Body of pancreas (tissue), 4 donors: ENCODE data around the gene KDM4B.

Source experiments
- POLR2A ChIP-seq, 3 donors: fragments of 450-650 bp; IDR thresholded peaks; one replicate each; pipeline ENCODE4 v1.6.1; 2016; ENCODE audit warnings: antibody characterized with exemption in 3 of 3, mild to moderate bottlenecking in 2 of 3
- TF ChIP-seq, protein P1 (sequence below), 7 experiments: fragments of 450-650 bp in 4 of 7; fragments of 200-600 bp in 3 of 7; sonication (generic) in 3 of 7; IDR thresholded peaks; one replicate each; pipeline ENCODE4 v1.5.1; 2016 to 2019; ENCODE audit warnings: antibody characterized with exemption in 7 of 7

DNA sequence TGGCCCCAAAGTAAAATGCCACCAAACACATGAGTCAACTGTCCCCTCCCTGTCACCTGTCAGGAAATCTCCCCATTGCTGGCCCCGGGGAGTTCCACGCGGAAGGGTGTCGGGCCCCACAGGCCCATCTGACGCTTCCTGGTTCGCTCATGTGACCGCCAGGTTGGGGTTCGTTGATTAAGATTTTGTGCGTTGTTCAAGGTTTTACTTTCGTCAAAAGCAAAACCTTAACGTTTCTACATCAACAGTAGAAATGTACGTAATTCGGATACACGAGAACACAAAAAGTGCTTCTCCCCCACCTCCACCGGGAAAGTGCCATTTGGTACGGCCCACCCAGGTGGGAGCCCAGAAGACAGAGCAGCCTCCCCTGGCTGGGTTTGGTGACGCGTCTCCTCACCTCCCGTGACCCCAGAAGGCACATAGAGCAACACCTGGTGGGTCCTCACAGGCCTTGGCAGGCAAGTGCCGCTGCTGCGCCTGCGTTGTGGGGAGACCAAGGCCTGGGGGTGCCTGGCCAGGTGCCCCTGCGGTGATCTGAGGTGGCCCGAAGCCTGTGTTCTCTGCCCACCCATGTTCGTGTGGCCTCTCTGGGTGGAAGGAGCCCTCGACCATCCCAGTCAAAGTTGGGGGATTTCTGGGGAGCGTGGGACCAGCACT lies 161.6 kb downstream of the KDM4B start:
- TF ChIP-seq, protein P1, sequence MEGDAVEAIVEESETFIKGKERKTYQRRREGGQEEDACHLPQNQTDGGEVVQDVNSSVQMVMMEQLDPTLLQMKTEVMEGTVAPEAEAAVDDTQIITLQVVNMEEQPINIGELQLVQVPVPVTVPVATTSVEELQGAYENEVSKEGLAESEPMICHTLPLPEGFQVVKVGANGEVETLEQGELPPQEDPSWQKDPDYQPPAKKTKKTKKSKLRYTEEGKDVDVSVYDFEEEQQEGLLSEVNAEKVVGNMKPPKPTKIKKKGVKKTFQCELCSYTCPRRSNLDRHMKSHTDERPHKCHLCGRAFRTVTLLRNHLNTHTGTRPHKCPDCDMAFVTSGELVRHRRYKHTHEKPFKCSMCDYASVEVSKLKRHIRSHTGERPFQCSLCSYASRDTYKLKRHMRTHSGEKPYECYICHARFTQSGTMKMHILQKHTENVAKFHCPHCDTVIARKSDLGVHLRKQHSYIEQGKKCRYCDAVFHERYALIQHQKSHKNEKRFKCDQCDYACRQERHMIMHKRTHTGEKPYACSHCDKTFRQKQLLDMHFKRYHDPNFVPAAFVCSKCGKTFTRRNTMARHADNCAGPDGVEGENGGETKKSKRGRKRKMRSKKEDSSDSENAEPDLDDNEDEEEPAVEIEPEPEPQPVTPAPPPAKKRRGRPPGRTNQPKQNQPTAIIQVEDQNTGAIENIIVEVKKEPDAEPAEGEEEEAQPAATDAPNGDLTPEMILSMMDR (IDR thresholded peaks at IDR 0.05), result no peak
- no peak for TF ChIP-seq POLR2A (IDR thresholded peaks at IDR 0.05)
